Measurements from ENCODE around the gene LIMS2. TPM values are rescaled to one million over a fixed set of nuclear protein-coding genes. Genes with fewer than 3 reads are reported as not detected.

LIMS2 gene
- total and polyA plus RNA-seq, 2 of the 8 experiments (the other 6 are each of a cell fraction or from before 2014, with no cell fraction given): 3.3 to 4.8 TPM

- DNase-seq (ENCODE audit: low read depth in 1 of 2, low spot score in 2 of 2): no peak
- H3K23ac ChIP-seq (ENCODE audit: insufficient read length): no peak overlapping the region
- peaks cover 0 to 5% of the 10 kb centered on the region in 2 experiments for H4K20me1 ChIP-seq (replicated peaks in 1 of 2; ENCODE audit: control insufficient read depth in 1 of 2, insufficient read depth in 2 of 2, low read length in 2 of 2)
- no peak overlapping the region for H3K27ac ChIP-seq (ENCODE audit: low read depth, low read length)
- no peak overlapping the region for H3K56ac ChIP-seq (replicated peaks; ENCODE audit: insufficient read length, low read depth, low read length)
- no peaks in the 10 kb centered on the region for H3K79me1 ChIP-seq (ENCODE audit: low read depth, low read length)
- H3K4me1 ChIP-seq (replicated peaks in 1 of 4; ENCODE audit: control insufficient read depth in 3 of 4, insufficient read depth in 4 of 4, low read length in 3 of 4): peaks cover 0 to 4% (median 2%) of the 10 kb centered on the region in 4 experiments; a peak in 5 of 7 replicates
- H2AFZ ChIP-seq (ENCODE audit: low read length): no peak overlapping the region
- H2BK120ac ChIP-seq (replicated peaks; ENCODE audit: low read depth, low read length): no peak overlapping the region
- H4K91ac ChIP-seq (replicated peaks; ENCODE audit: insufficient read length, low read length): no peak overlapping the region
- no peak overlapping the region for H2BK20ac ChIP-seq (ENCODE audit: low read length)
- no peak overlapping the region for H4K5ac ChIP-seq (ENCODE audit: insufficient read length, low read depth, low read length)
- no peak overlapping the region for H2BK15ac ChIP-seq (ENCODE audit: low read length)
- ChIA-PET POLR2A (ENCODE audit: partially characterized antibody) (interaction anchor here (0.6 to 1.1 kb wide), 2 partner anchors 9 to 22 kb away, joined by 3 read pairs; partner anchors contain the start of gene LIMS2), CTCF (ENCODE audit: partially characterized antibody) (interaction anchor here (1.0 to 5.6 kb wide), 13 partner anchors 11 to 178 kb away, joined by 3 to 40 read pairs (median 13); partner anchors contain the start of gene LIMS2)
- no peak overlapping the region for H3K9ac ChIP-seq (replicated peaks in 1 of 4; ENCODE audit: extremely low read depth in 1 of 4, low read depth in 3 of 4, low read length in 3 of 4)
- H3K79me2 ChIP-seq (ENCODE audit: control insufficient read depth in 1 of 2, insufficient read depth in 2 of 2, low read length in 2 of 2): peaks cover 0 to under 1% of the 10 kb centered on the region in 2 experiments; a peak in 1 of 4 replicates
- WGBS, 2 experiments (ENCODE audit: extremely low coverage in 1 of 2, insufficient coverage in 1 of 2, insufficient read length in 1 of 2, insufficient replicate concordance in 2 of 2, low coverage in 1 of 2, low lambda C conversion rate in 2 of 2, missing lambda C conversion rate in 1 of 2): 89% methylated on average over 21 of the region's 21 CpGs; no CpG with 5 or more reads in 1 of the 2 experiments
- TF ChIP-seq TBP (IDR thresholded peaks at IDR 0.05; ENCODE audit: low read depth, low read length) (no peak), SRF (IDR thresholded peaks at IDR 0.05; ENCODE audit: low read depth, low read length) (no peak), RNF2 (IDR thresholded peaks at IDR 0.05; ENCODE audit: borderline replicate concordance, low read depth, low read length, missing control alignments, poor library complexity, severe bottlenecking) (no peak), MAFK (IDR thresholded peaks at IDR 0.05; ENCODE audit: low read depth, low read length) (no peak), FOSL1 (IDR thresholded peaks at IDR 0.05; ENCODE audit: insufficient read depth, low read depth, low read length) (no peak)
- H3K9me3 ChIP-seq (ENCODE audit: insufficient read depth in 2 of 2, low read depth in 1 of 2, low read length in 1 of 2): no peaks in the 10 kb centered on the region
- FAIRE-seq: no peak
- no peak overlapping the region for H3K14ac ChIP-seq (ENCODE audit: insufficient read length)
- no peak overlapping the region for H3K18ac ChIP-seq (ENCODE audit: extremely low read depth, low read length)
- no peaks in the 10 kb centered on the region for H3K36me3 ChIP-seq (ENCODE audit: control insufficient read depth in 2 of 4, insufficient read depth in 4 of 4, low read length in 3 of 4)
- no peak overlapping the region for H2BK12ac ChIP-seq (ENCODE audit: low read depth, low read length)
- peaks cover 6% of the 10 kb centered on the region for H3K23me2 ChIP-seq (ENCODE audit: low read depth, low read length)
- H3K4ac ChIP-seq (replicated peaks; ENCODE audit: insufficient read length, low read depth, low read length): no peak overlapping the region
- no peak overlapping the region for H4K8ac ChIP-seq (ENCODE audit: extremely low read depth, insufficient read depth, low read length)
- no peak overlapping the region for H3K4me2 ChIP-seq (ENCODE audit: insufficient read depth in 1 of 2, low read depth in 2 of 2, low read length in 2 of 2)
- H2BK5ac ChIP-seq (ENCODE audit: low read depth, low read length): no peak overlapping the region
- H3K4me3 ChIP-seq (ENCODE audit: extremely low read depth in 1 of 4, insufficient read depth in 2 of 4, low read depth in 3 of 4, low read length in 4 of 4): no peak overlapping the region
- no peak overlapping the region for H2AK5ac ChIP-seq (ENCODE audit: low read depth, low read length)
- peaks cover 0 to 8% (median 5%) of the 10 kb centered on the region in 4 experiments; a peak in 3 of 7 replicates for H3K27me3 ChIP-seq (replicated peaks in 1 of 4; ENCODE audit: control insufficient read depth in 3 of 4, extremely low read depth in 1 of 4, insufficient read depth in 3 of 4, low read length in 3 of 4)
Observed at GRCh38 chr2:127697482-127698180, 22.3 kb upstream of the LIMS2 start.
